ENCODE measurements around the gene PPP1R1C. TPM values are rescaled to one million over a fixed set of nuclear protein-coding genes. Genes with fewer than 3 reads are reported as not detected.

PPP1R1C gene
- total and polyA plus RNA-seq, 2 experiments from 2014 or later: 3.5 to 18.8 TPM

DNA sequence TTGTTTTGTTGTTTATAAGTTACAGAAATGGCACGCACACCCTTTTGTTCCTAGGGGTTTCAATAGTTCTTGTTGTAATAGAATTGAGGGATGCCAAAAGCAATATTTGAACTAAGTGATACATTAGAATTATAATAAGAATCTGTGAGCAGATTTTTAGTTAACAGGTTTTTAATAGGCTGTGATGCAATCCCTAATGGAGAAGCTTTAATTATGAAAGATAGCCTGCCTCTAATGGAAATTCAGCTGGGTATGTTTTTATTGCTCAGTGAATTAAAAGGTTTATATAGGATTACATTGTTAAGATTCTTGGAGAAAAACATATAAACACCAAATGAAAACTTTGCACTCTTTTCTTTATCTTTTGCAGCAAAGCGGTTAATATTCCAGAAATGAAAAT, 131.1 kb downstream of the PPP1R1C start:
- H3K36me3 Mint-ChIP-seq (ENCODE audit: low read depth): no peaks in the 10 kb centered on the region

More for the DNA sequence above, 131.1 kb downstream of the PPP1R1C start:
- Histone ChIP-seq H3F3A (replicated peaks; ENCODE audit: low read depth) (no peaks in the 10 kb centered on the region), H3K9me2 (ENCODE audit: insufficient read depth) (no peaks in the 10 kb centered on the region), H2AFZ (no peak overlapping the region), H4K20me1 (replicated peaks; ENCODE audit: insufficient read depth) (no peaks in the 10 kb centered on the region), H3K4me1 (ENCODE audit: insufficient read depth) (no peaks in the 10 kb centered on the region), H3K36me3 (ENCODE audit: insufficient read depth) (no peaks in the 10 kb centered on the region), H3K4me3 (no peak overlapping the region), H3K27ac (ENCODE audit: low read depth) (no peak overlapping the region), H3K4me2 (no peak overlapping the region), H3K79me2 (replicated peaks; ENCODE audit: insufficient read depth) (no peaks in the 10 kb centered on the region), H3K27me3 (ENCODE audit: insufficient read depth) (no peaks in the 10 kb centered on the region)
- H3K27ac Mint-ChIP-seq: no peak overlapping the region
- no peak for ATAC-seq
- peaks cover 3% of the 10 kb centered on the region for H3K27me3 Mint-ChIP-seq (ENCODE audit: insufficient read depth, low read depth, poor library complexity)
- H3K9me3 Mint-ChIP-seq: no peaks in the 10 kb centered on the region
- no peaks in the 10 kb centered on the region for H3K4me1 Mint-ChIP-seq
- H3K4me3 Mint-ChIP-seq: no peak overlapping the region
- DNase-seq (ENCODE audit: low spot score): no peak
- TF ChIP-seq, protein P1, sequence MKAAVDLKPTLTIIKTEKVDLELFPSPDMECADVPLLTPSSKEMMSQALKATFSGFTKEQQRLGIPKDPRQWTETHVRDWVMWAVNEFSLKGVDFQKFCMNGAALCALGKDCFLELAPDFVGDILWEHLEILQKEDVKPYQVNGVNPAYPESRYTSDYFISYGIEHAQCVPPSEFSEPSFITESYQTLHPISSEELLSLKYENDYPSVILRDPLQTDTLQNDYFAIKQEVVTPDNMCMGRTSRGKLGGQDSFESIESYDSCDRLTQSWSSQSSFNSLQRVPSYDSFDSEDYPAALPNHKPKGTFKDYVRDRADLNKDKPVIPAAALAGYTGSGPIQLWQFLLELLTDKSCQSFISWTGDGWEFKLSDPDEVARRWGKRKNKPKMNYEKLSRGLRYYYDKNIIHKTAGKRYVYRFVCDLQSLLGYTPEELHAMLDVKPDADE (IDR thresholded peaks at IDR 0.05): no peak
- TF ChIP-seq EZH2phosphoT487 (IDR thresholded peaks at IDR 0.05; ENCODE audit: unreplicated experiment) (no peak), POLR2AphosphoS5 (IDR thresholded peaks at IDR 0.05; ENCODE audit: low read depth) (no peak), EZH2 (IDR thresholded peaks at IDR 0.05; ENCODE audit: low read depth, unreplicated experiment) (no peak), STAT1 (IDR thresholded peaks at IDR 0.05; ENCODE audit: unreplicated experiment) (no peak), ZNF331 (CRISPR knock-in tag; IDR thresholded peaks at IDR 0.05; ENCODE audit: low read depth) (no peak), ZNF114 (CRISPR knock-in tag; IDR thresholded peaks at IDR 0.05) (no peak), JUNB (IDR thresholded peaks at IDR 0.05; ENCODE audit: unreplicated experiment) (no peak), NANOG (IDR thresholded peaks at IDR 0.05; ENCODE audit: borderline replicate concordance) (no peak), CREB1 (CRISPR knock-in tag; IDR thresholded peaks at IDR 0.05; ENCODE audit: low read depth) (no peak)
- TF ChIP-seq, protein P2, sequence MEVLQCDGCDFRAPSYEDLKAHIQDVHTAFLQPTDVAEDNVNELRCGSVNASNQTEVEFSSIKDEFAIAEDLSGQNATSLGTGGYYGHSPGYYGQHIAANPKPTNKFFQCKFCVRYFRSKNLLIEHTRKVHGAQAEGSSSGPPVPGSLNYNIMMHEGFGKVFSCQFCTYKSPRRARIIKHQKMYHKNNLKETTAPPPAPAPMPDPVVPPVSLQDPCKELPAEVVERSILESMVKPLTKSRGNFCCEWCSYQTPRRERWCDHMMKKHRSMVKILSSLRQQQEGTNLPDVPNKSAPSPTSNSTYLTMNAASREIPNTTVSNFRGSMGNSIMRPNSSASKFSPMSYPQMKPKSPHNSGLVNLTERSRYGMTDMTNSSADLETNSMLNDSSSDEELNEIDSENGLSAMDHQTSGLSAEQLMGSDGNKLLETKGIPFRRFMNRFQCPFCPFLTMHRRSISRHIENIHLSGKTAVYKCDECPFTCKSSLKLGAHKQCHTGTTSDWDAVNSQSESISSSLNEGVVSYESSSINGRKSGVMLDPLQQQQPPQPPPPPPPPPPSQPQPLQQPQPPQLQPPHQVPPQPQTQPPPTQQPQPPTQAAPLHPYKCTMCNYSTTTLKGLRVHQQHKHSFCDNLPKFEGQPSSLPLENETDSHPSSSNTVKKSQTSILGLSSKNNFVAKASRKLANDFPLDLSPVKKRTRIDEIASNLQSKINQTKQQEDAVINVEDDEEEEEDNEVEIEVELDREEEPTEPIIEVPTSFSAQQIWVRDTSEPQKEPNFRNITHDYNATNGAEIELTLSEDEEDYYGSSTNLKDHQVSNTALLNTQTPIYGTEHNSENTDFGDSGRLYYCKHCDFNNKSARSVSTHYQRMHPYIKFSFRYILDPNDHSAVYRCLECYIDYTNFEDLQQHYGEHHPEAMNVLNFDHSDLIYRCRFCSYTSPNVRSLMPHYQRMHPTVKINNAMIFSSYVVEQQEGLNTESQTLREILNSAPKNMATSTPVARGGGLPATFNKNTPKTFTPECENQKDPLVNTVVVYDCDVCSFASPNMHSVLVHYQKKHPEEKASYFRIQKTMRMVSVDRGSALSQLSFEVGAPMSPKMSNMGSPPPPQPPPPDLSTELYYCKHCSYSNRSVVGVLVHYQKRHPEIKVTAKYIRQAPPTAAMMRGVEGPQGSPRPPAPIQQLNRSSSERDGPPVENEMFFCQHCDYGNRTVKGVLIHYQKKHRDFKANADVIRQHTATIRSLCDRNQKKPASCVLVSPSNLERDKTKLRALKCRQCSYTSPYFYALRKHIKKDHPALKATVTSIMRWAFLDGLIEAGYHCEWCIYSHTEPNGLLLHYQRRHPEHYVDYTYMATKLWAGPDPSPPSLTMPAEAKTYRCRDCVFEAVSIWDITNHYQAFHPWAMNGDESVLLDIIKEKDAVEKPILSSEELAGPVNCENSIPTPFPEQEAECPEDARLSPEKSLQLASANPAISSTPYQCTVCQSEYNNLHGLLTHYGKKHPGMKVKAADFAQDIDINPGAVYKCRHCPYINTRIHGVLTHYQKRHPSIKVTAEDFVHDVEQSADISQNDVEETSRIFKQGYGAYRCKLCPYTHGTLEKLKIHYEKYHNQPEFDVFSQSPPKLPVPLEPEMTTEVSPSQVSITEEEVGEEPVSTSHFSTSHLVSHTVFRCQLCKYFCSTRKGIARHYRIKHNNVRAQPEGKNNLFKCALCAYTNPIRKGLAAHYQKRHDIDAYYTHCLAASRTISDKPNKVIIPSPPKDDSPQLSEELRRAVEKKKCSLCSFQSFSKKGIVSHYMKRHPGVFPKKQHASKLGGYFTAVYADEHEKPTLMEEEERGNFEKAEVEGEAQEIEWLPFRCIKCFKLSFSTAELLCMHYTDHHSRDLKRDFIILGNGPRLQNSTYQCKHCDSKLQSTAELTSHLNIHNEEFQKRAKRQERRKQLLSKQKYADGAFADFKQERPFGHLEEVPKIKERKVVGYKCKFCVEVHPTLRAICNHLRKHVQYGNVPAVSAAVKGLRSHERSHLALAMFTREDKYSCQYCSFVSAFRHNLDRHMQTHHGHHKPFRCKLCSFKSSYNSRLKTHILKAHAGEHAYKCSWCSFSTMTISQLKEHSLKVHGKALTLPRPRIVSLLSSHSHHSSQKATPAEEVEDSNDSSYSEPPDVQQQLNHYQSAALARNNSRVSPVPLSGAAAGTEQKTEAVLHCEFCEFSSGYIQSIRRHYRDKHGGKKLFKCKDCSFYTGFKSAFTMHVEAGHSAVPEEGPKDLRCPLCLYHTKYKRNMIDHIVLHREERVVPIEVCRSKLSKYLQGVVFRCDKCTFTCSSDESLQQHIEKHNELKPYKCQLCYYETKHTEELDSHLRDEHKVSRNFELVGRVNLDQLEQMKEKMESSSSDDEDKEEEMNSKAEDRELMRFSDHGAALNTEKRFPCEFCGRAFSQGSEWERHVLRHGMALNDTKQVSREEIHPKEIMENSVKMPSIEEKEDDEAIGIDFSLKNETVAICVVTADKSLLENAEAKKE (CRISPR knock-in tag; IDR thresholded peaks at IDR 0.05): no peak
- TF ChIP-seq, protein P3, sequence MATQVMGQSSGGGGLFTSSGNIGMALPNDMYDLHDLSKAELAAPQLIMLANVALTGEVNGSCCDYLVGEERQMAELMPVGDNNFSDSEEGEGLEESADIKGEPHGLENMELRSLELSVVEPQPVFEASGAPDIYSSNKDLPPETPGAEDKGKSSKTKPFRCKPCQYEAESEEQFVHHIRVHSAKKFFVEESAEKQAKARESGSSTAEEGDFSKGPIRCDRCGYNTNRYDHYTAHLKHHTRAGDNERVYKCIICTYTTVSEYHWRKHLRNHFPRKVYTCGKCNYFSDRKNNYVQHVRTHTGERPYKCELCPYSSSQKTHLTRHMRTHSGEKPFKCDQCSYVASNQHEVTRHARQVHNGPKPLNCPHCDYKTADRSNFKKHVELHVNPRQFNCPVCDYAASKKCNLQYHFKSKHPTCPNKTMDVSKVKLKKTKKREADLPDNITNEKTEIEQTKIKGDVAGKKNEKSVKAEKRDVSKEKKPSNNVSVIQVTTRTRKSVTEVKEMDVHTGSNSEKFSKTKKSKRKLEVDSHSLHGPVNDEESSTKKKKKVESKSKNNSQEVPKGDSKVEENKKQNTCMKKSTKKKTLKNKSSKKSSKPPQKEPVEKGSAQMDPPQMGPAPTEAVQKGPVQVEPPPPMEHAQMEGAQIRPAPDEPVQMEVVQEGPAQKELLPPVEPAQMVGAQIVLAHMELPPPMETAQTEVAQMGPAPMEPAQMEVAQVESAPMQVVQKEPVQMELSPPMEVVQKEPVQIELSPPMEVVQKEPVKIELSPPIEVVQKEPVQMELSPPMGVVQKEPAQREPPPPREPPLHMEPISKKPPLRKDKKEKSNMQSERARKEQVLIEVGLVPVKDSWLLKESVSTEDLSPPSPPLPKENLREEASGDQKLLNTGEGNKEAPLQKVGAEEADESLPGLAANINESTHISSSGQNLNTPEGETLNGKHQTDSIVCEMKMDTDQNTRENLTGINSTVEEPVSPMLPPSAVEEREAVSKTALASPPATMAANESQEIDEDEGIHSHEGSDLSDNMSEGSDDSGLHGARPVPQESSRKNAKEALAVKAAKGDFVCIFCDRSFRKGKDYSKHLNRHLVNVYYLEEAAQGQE (IDR thresholded peaks at IDR 0.05; ENCODE audit: unreplicated experiment): no peak
- TF ChIP-seq, protein P4, sequence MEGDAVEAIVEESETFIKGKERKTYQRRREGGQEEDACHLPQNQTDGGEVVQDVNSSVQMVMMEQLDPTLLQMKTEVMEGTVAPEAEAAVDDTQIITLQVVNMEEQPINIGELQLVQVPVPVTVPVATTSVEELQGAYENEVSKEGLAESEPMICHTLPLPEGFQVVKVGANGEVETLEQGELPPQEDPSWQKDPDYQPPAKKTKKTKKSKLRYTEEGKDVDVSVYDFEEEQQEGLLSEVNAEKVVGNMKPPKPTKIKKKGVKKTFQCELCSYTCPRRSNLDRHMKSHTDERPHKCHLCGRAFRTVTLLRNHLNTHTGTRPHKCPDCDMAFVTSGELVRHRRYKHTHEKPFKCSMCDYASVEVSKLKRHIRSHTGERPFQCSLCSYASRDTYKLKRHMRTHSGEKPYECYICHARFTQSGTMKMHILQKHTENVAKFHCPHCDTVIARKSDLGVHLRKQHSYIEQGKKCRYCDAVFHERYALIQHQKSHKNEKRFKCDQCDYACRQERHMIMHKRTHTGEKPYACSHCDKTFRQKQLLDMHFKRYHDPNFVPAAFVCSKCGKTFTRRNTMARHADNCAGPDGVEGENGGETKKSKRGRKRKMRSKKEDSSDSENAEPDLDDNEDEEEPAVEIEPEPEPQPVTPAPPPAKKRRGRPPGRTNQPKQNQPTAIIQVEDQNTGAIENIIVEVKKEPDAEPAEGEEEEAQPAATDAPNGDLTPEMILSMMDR (conservative IDR thresholded peaks at IDR 0.05; ENCODE audit: low read depth in 2 of 2): no peak

Data from GM23338 (cell line).